Heart left ventricle (tissue), 13 donors: ENCODE results near the gene CD209.

ENCODE experiments used
- CTCF ChIP-seq, 12 donors: fragments of 200-600 bp; sonication (generic) in 4 of 12; IDR thresholded peaks; one replicate each; pipeline versions ENCODE4 v1.5.0 to v1.8.0; 2018 to 2022; ENCODE audit warnings: antibody characterized with exemption in 12 of 12, mild to moderate bottlenecking in 5 of 12
- POLR2A ChIP-seq, 2 donors: fragments of 450-650 bp; IDR thresholded peaks; one replicate each; pipeline ENCODE4 v1.6.1; 2017; ENCODE audit warnings: antibody characterized with exemption in 2 of 2, mild to moderate bottlenecking in 2 of 2, moderate library complexity in 2 of 2
- donor health status: ischemic (EF 13 %, LVEDD 7.1; RV severe dilation, severe dysfunction).
- donor health status: DM: no; HTN: yes; CAD: no.
- donor health status: DM: no; HTN: no; CAD: no.
- donor health status: ischemic (EF 25% LVEDD 6.9; RV normal size, moderate dysfunction).
- donor health status: ischemic (EF 25% LVEDD 5.7; RV mildly dilated, moderate dysfunction).
- donor health status: ischemic (EF 35%, LVEDD 5.7; RV mildly dilated, moderate dysfunction).
- donor health status: nonischemic (EF 11% LVEDD 7.7; RV severe dilation, severe dysfunction).
- donor health status: DM: yes; HTN: yes; CAD: no.
- donor health status: PGD.
- donor health status: ischemic (EF 29% LVEDD 5.4; RV normal size, mild dysfunction).
- donor health status: nonischemic (EF 23%, LVEDD 6.1; RV moderate dilation, normal function).

- TF ChIP-seq CTCF (IDR thresholded peaks at IDR 0.05) = no peak
- TF ChIP-seq POLR2A (IDR thresholded peaks at IDR 0.05) = no peak
Measured at GRCh38 chr19:7739211-7739755, 8.1 kb downstream of the CD209 start.
